Uterus (tissue), 4 donors: ENCODE data around the gene EIF3M. TPM values are rescaled to one million over a fixed set of nuclear protein-coding genes. Genes with fewer than 3 reads are reported as not detected.

Experiments used
- DNase-seq, 2 donors: peaks; one replicate each; pipeline ENCODE4 v3.0.0-alpha.2; 2019 to 2020
- H3K27ac ChIP-seq, 2 donors: fragments of 200-600 bp; sonication (generic); 1 replicate in 1 of 2; 2 replicates in 1 of 2; pipeline ENCODE4 v1.5.1; 2016 to 2018
- H3K27me3 ChIP-seq, 2 donors: fragments of 200-600 bp; sonication (generic); one replicate each; pipeline ENCODE4 v1.5.1; 2018 to 2019; ENCODE audit warnings: control low read depth in 1 of 2
- H3K36me3 ChIP-seq, 2 donors: fragments of 200-600 bp; sonication (generic); one replicate each; pipeline ENCODE4 v1.5.1; 2019; ENCODE audit warnings: control low read depth in 1 of 2
- H3K4me1 ChIP-seq, 2 donors: fragments of 200-600 bp; sonication (generic); one replicate each; pipeline ENCODE4 v1.5.1; 2018 to 2019; ENCODE audit warnings: control low read depth in 1 of 2
- H3K4me3 ChIP-seq, 2 donors: fragments of 200-600 bp; sonication (generic); 1 replicate in 1 of 2; 2 replicates in 1 of 2; pipeline ENCODE4 v1.5.1; 2018 to 2019; ENCODE audit warnings: mild to moderate bottlenecking in 1 of 2
- H3K9me3 ChIP-seq, 2 donors: fragments of 200-600 bp; sonication (generic); one replicate each; pipeline ENCODE4 v1.5.1; 2019; ENCODE audit warnings: control low read depth in 1 of 2
- CTCF ChIP-seq, 4 experiments: fragments of 200-600 bp in 2 of 4; fragments of 450-650 bp in 2 of 4; sonication (generic) in 2 of 4; IDR thresholded peaks; one replicate each; pipeline ENCODE4 v1.5.1; 2016 to 2019; ENCODE audit warnings: antibody characterized with exemption in 4 of 4, mild to moderate bottlenecking in 2 of 4, moderate library complexity in 1 of 4
- POLR2A ChIP-seq, 2 donors: fragments of 450-650 bp; IDR thresholded peaks; one replicate each; pipeline ENCODE4 v1.6.1; 2016; ENCODE audit warnings: antibody characterized with exemption in 2 of 2, mild to moderate bottlenecking in 1 of 2, moderate library complexity in 1 of 2
- intact Hi-C: fragments of 100-400 bp; cut with DNase I; formaldehyde crosslinking; loops from one replicate; pipeline ENCODE4 v1.15.1; 2023; ENCODE audit warnings: low total_unique reads
- total RNA-seq, 4 donors: library from RNA; depleted of rRNA in 3 of 4; stranded (reverse); fragments of >200 nt in 3 of 4; gene quantifications; one replicate each; pipeline versions ENCODE4 v1.1.0 to v1.2.4, GENCODE V29; 2014 to 2023
- donor health status: DM: yes; HTN: yes; CAD: no.

EIF3M gene
- total RNA-seq, 4 donors from 2014 or later: 96.8 to 611 (median 225) TPM

GRCh38 chr11:32574421-32574820, 9.2 kb upstream of the EIF3M start:
- Histone ChIP-seq H3K27me3 (peaks cover 0 to 3% of the 10 kb centered on the region in 2 donors), H3K4me1 (peaks cover 0 to 3% of the 10 kb centered on the region in 2 donors), H3K36me3 (no peaks in the 10 kb centered on the region), H3K27ac (no peak overlapping the region), H3K9me3 (no peaks in the 10 kb centered on the region), H3K4me3 (no peak overlapping the region)
- no peak for TF ChIP-seq CTCF (IDR thresholded peaks at IDR 0.05)
- no peak for TF ChIP-seq POLR2A (IDR thresholded peaks at IDR 0.05)
- no peak for DNase-seq
- intact Hi-C loops: no loop called here

GRCh38 chr11:32575070-32575469, 8.6 kb upstream of the EIF3M start:
- intact Hi-C loops: no loop called here
- no peak for DNase-seq
- no peaks in the 10 kb centered on the region for H3K9me3 ChIP-seq
- H3K36me3 ChIP-seq: no peaks in the 10 kb centered on the region
- H3K27me3 ChIP-seq: peaks cover 0 to 3% of the 10 kb centered on the region in 2 donors
- no peak for TF ChIP-seq CTCF (IDR thresholded peaks at IDR 0.05)
- no peak for TF ChIP-seq POLR2A (IDR thresholded peaks at IDR 0.05)
- no peak overlapping the region for H3K27ac ChIP-seq
- peaks cover 0 to 3% of the 10 kb centered on the region in 2 donors for H3K4me1 ChIP-seq
- no peak overlapping the region for H3K4me3 ChIP-seq

GRCh38 chr11:32576456-32576855, 7.2 kb upstream of the EIF3M start:
- intact Hi-C loops: no loop called here
- no peaks in the 10 kb centered on the region for H3K4me1 ChIP-seq
- no peak for DNase-seq
- no peaks in the 10 kb centered on the region for H3K9me3 ChIP-seq
- TF ChIP-seq CTCF (IDR thresholded peaks at IDR 0.05): no peak
- no peak for TF ChIP-seq POLR2A (IDR thresholded peaks at IDR 0.05)
- no peak overlapping the region for H3K27ac ChIP-seq
- H3K27me3 ChIP-seq: peaks cover 0 to 3% of the 10 kb centered on the region in 2 donors
- no peak overlapping the region for H3K4me3 ChIP-seq
- H3K36me3 ChIP-seq: no peaks in the 10 kb centered on the region

GRCh38 chr11:32580967-32581366, 2.7 kb upstream of the EIF3M start:
- Histone ChIP-seq H3K9me3 (no peaks in the 10 kb centered on the region), H3K27ac (no peak overlapping the region), H3K27me3 (peaks cover 0 to 3% of the 10 kb centered on the region in 2 donors), H3K4me3 (no peak overlapping the region), H3K4me1 (peaks cover 0 to 2% of the 10 kb centered on the region in 2 donors), H3K36me3 (no peaks in the 10 kb centered on the region)
- TF ChIP-seq CTCF (IDR thresholded peaks at IDR 0.05) (no peak), POLR2A (IDR thresholded peaks at IDR 0.05) (no peak)
- intact Hi-C loops: no loop called here
- no peak for DNase-seq

- no peak for TF ChIP-seq CTCF (IDR thresholded peaks at IDR 0.05)
- no peak for TF ChIP-seq POLR2A (IDR thresholded peaks at IDR 0.05)
Measured at GRCh38 chr11:32581556-32581955, 2.1 kb upstream of the EIF3M start.

More at GRCh38 chr11:32581556-32581955, 2.1 kb upstream of the EIF3M start:
- H3K4me1 ChIP-seq: peaks cover 0 to 4% of the 10 kb centered on the region in 2 donors
- no peak overlapping the region for H3K4me3 ChIP-seq
- intact Hi-C loops: no loop called here
- H3K27ac ChIP-seq: no peak overlapping the region
- no peaks in the 10 kb centered on the region for H3K9me3 ChIP-seq
- no peak for DNase-seq
- H3K36me3 ChIP-seq: no peaks in the 10 kb centered on the region
- H3K27me3 ChIP-seq: peaks cover 0 to 3% of the 10 kb centered on the region in 2 donors
